Smooth muscle cell (in vitro differentiated cells): ENCODE data around the gene ZER1. TPM values are rescaled to one million over a fixed set of nuclear protein-coding genes. Genes with fewer than 3 reads are reported as not detected.
A peak's percentile ranks its signal among the peaks of the same experiment; 100 is the strongest.

ENCODE experiments used
- DNase-seq: peaks from one replicate; lab custom pipeline; 2025; ENCODE audit not compliant: unreplicated experiment; lab: John Stamatoyannopoulos, UW
- H2AFZ ChIP-seq: fragments of 200-600 bp; sonication (generic); 2 replicates; pipeline ENCODE4 v1.6.0; 2016; ENCODE audit warnings: antibody characterized with exemption, low read depth, mild to moderate bottlenecking
- H3F3A ChIP-seq: fragments of 200-600 bp; sonication (generic); 2 replicates; pipeline ENCODE4 v1.6.0; 2017; ENCODE audit warnings: antibody characterized with exemption, low read depth
- H3K27ac ChIP-seq: fragments of 200-600 bp; sonication (generic); 2 replicates; pipeline ENCODE4 v1.5.1; 2016; ENCODE audit warnings: low read depth, mild to moderate bottlenecking
- H3K27me3 ChIP-seq: fragments of 200-600 bp; sonication (generic); 2 replicates; pipeline ENCODE4 v1.6.1; 2016; ENCODE audit warnings: low read depth, mild to moderate bottlenecking
- H3K36me3 ChIP-seq: fragments of 200-600 bp; sonication (generic); 2 replicates; pipeline ENCODE4 v1.5.1; 2016; ENCODE audit warnings: low read depth
- H3K4me1 ChIP-seq: fragments of 200-600 bp; sonication (generic); 2 replicates; pipeline ENCODE4 v1.5.1; 2016; ENCODE audit warnings: low read depth
- H3K4me2 ChIP-seq: fragments of 200-600 bp; sonication (generic); 2 replicates; pipeline ENCODE4 v1.6.0; 2016; ENCODE audit warnings: mild to moderate bottlenecking
- H3K4me3 ChIP-seq: fragments of 200-600 bp; sonication (generic); 2 replicates; pipeline ENCODE4 v1.5.1; 2016; ENCODE audit warnings: mild to moderate bottlenecking
- H3K79me2 ChIP-seq: fragments of 200-600 bp; sonication (generic); 2 replicates; pipeline ENCODE4 v1.6.0; 2016; ENCODE audit warnings: low read depth, mild to moderate bottlenecking
- H3K9ac ChIP-seq: fragments of 200-600 bp; sonication (generic); 2 replicates; pipeline ENCODE4 v1.6.0; 2016; ENCODE audit warnings: low read depth
- H3K9me3 ChIP-seq: fragments of 200-600 bp; sonication (generic); replicated peaks from 2 replicates; pipeline ENCODE4 v1.5.1; 2016; ENCODE audit warnings: low read depth
- H4K20me1 ChIP-seq: fragments of 200-600 bp; sonication (generic); 2 replicates; pipeline ENCODE4 v1.6.0; 2016; ENCODE audit warnings: low read depth
- CTCF ChIP-seq: fragments of 200-600 bp; sonication (generic); IDR thresholded peaks from 2 replicates; pipeline ENCODE4 v1.5.1; 2017; ENCODE audit warnings: borderline replicate concordance, mild to moderate bottlenecking, antibody characterized with exemption; ENCODE audit not compliant: insufficient read depth, poor library complexity, severe bottlenecking
- WGBS: methylation state at CpG from one replicate; pipeline ENCODE4 v1.1.7; 2016; ENCODE audit warnings: low lambda C conversion rate; 5-methylcytosine and 5-hydroxymethylcytosine counted together
- polyA plus RNA-seq: library from polyadenylated mRNA; unstranded; fragments of >200 nt; fragmentation: Nextera tagmentation; extraction: Ambion mirVana; gene quantifications from 2 replicates; pipeline ENCODE4 v1.2.1, GENCODE V29; 2016
- total RNA-seq: library from RNA; depleted of rRNA; stranded (reverse); fragments of >200 nt; gene quantifications from 2 replicates; pipeline ENCODE4 v1.2.3, GENCODE V29; 2014

ZER1 gene
- total and polyA plus RNA-seq, 2 experiments from 2014 or later = 30.6 to 38.4 TPM

GRCh38 chr9:128792978-128793686 is 21.4 kb upstream of the ZER1 start:
- Histone ChIP-seq H3F3A (no peaks in the 10 kb centered on the region), H2AFZ (no peak overlapping the region), H3K36me3 (no peaks in the 10 kb centered on the region), H3K4me1 (peaks cover 2% of the 10 kb centered on the region), H3K4me3 (no peak overlapping the region), H3K9me3 (no peaks in the 10 kb centered on the region), H3K9ac (no peak overlapping the region), H3K79me2 (peaks cover 2% of the 10 kb centered on the region), H3K4me2 (no peak overlapping the region), H3K27ac (no peak overlapping the region), H3K27me3 (no peaks in the 10 kb centered on the region), H4K20me1 (no peaks in the 10 kb centered on the region)
- WGBS = 97% methylated on average over 8 of the region's 8 CpGs
- TF ChIP-seq CTCF = no peak
- no peak for DNase-seq

- H3K27me3 ChIP-seq = no peaks in the 10 kb centered on the region
- H3F3A ChIP-seq = no peaks in the 10 kb centered on the region
- WGBS = 84% methylated on average over 9 of the region's 9 CpGs
- H3K4me2 ChIP-seq = no peak overlapping the region
- H3K4me1 ChIP-seq = peaks cover 6% of the 10 kb centered on the region
- H3K36me3 ChIP-seq = no peaks in the 10 kb centered on the region
- TF ChIP-seq CTCF = no peak
- no peak overlapping the region for H3K4me3 ChIP-seq
- DNase-seq = no peak
- no peak overlapping the region for H3K9ac ChIP-seq
- no peaks in the 10 kb centered on the region for H3K9me3 ChIP-seq
- H3K79me2 ChIP-seq = peaks cover 12% of the 10 kb centered on the region
- no peak overlapping the region for H3K27ac ChIP-seq
- H4K20me1 ChIP-seq = no peaks in the 10 kb centered on the region
- no peak overlapping the region for H2AFZ ChIP-seq
Observed at GRCh38 chr9:128792134-128792533, 20.4 kb upstream of the ZER1 start.

- Histone ChIP-seq H3K9ac (no peak overlapping the region), H3K9me3 (no peaks in the 10 kb centered on the region), H3K4me1 (peaks cover 6% of the 10 kb centered on the region), H3K79me2 (peaks cover 12% of the 10 kb centered on the region), H3F3A (no peaks in the 10 kb centered on the region), H3K36me3 (no peaks in the 10 kb centered on the region), H3K4me3 (no peak overlapping the region), H3K4me2 (no peak overlapping the region), H4K20me1 (no peaks in the 10 kb centered on the region), H3K27me3 (no peaks in the 10 kb centered on the region), H2AFZ (no peak overlapping the region), H3K27ac (no peak overlapping the region)
- 96% methylated on average over 4 of the region's 4 CpGs for WGBS
- no peak for TF ChIP-seq CTCF
- no peak for DNase-seq
Observed at GRCh38 chr9:128790536-128790935, 18.8 kb upstream of the ZER1 start.

- no peak overlapping the region for H3K9ac ChIP-seq
Observed at GRCh38 chr9:128788445-128788844, 16.7 kb upstream of the ZER1 start.

More at GRCh38 chr9:128788445-128788844, 16.7 kb upstream of the ZER1 start:
- Histone ChIP-seq H3K4me3 (peak overlapping the region; percentile 91), H3K4me2 (peak overlapping the region; percentile 93), H3K27me3 (no peaks in the 10 kb centered on the region), H3K9me3 (no peaks in the 10 kb centered on the region), H3K79me2 (peaks cover 12% of the 10 kb centered on the region), H3K27ac (no peak overlapping the region), H3F3A (no peaks in the 10 kb centered on the region), H2AFZ (no peak overlapping the region), H4K20me1 (no peaks in the 10 kb centered on the region), H3K36me3 (no peaks in the 10 kb centered on the region), H3K4me1 (peaks cover 6% of the 10 kb centered on the region)
- no peak for TF ChIP-seq CTCF
- WGBS = 96% methylated on average over 1 of the region's 1 CpG
- DNase-seq = no peak
